HG02798 (cell line): ENCODE data around the gene PJA2.

Experiments used
- ATAC-seq: cut with Tn5 transposase; IDR thresholded peaks from one replicate; pipeline ENCODE4 v1.9.1; 2021; ENCODE audit warnings: mild to moderate bottlenecking; ENCODE audit not compliant: unreplicated experiment, poor library complexity

PJA2 gene

DNA sequence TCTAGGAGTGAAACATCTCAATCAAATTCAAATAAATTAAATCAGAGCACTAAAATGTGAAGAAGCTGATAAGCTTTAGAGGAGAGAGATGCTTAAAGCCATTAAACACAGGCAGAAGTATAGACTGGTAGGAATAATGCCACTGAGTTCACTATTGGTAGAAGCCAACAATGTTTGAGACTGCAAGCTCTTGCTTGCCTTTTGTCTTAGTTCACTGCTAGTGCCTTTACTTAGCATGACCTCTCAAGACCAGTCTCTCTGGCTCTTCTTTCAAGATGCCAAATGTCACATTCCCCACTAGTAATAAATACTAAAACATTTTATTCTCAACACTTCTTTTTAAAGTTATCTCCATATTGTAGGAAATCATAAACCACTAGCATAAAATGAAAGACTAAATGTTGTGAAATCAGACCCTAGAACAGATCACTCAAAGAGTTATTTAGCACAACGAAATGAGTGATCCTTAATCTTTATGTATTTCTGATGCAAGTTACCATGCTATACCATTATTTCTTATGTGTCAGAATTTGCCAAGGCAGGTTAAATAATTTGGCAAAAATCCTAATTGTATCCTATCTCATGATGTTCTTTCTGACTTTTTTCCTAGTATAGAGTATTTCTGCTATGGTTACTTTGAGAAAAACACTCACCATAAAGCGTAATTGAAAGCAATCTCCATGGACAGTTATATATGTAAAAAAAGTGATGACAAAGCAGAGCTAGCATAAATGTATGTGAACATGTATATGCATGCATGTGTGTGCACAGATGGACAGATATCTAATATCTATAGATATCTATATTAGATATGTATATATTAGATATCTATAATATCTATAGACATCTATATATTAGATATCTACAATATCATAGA is 57.5 kb downstream of the PJA2 start:
- ATAC-seq = no peak

DNA sequence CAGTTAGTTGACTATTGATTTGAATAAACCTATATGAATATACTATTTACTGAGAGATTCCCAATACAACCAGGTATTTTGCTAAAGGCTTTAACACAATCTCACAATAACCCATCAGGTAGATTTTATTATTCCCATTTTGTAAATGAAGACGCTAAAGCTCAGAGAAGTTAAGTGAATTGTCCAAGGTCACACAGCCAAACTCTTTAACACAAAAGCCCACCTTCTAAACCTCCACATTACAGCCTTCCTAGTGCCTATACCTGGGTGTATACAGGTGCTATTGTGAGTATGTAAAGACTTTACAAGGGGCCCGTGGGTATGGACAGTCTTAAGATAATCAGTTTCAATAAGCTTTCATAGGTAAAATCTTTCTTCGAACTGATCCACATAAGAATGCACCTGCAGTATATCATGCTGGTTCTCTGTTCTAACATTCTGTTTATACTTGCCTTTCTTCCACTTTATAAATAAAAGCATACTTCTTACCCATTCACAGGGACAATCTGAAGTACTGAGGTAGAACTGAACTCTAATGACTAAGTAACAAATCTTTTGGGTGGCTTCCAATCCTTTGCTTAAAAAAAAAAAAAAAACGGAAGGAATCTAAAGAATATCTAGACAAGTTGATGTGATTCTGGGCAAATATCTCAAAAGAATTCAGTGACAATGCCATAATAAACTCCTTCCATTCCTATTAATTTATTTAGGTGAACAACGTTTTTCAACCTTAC is 59.1 kb downstream of the PJA2 start:
- no peak for ATAC-seq

DNA sequence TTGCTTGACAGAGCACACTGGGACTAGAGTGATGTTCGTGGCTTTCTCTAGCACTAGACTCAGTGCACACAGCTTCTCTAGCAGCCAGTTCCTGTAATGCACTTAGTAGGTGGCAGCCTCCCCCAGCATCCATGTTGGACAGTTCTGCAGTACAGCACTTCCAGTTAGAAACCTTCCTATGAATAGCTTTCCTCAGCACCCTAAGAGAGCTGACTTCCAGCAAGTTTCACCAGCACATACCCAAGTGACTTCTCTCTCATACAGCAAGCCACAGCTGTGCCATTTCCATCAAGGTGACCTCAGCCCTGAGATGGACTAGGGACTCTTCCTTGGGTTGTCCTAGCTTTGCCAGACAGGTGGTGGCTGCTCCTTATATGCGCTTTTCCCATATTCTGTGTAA is 60.4 kb downstream of the PJA2 start:
- ATAC-seq = no peak

DNA sequence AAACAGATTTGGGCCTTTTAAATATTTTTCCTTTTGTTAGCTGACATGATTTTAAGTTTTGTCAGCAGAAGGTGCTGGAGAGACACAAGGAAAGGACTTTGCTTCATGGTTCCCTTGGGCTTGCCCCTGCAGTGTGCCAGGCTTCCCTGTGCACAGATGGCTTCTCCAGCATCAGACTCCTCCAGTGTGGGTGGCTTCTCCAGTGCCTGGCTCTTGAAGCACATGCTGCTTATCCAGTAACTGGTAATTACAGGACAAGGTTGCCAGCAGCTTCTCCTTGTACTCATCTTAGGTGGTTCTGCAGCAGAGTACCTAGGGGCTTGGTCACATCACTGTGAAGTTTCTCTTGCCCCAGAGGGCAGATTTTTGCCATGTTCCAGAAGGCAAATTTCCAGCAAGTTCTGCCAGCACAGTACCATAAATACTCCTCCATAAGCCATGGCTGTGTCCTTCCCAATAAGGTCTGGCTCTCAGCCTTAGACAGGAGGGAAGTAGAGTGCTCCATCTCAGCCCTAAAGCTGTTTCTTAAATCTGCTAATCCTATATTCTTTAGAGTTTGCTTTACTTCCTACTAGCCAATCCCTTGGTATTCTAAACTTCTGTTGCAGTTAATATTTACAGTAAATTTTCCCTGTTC is 62.4 kb downstream of the PJA2 start:
- ATAC-seq = no peak

DNA sequence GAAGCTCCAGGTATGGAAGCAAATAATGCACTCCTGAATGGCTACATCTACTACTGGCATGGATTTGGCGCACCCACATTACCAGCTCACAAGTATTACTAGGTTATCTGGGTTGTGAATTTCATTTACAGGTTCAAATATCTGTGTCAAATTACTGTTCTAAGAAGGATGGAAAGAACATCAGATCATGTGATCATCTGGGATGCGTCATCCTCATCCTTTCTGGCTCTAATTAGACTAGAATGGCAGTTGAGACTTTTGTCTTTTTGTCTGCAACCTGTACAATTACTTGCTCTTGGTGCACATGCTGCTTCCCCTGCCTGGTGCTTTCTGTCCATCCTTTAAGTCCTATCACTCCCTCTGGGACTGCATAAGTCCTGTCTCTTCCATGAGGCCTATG is 64.1 kb downstream of the PJA2 start:
- ATAC-seq = no peak

DNA sequence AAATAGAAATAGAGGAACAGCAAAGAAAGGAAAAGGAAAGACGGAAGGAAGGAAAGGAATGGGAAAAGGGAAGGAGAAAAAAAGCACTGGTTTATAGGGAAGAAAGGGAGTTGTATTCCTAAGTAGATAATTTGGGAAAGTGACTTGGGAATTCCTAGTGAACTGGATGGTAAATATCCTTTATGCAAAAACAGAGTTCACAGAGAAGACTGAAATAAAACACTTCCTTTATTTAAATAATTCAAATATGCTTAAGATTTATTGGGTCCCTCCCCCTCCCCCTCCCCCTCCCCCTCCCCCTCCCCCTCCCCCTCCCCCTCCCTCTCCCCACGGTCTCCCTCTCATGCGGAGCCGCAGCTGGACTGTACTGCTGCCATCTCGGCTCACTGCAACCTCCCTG is 69.4 kb downstream of the PJA2 start:
- no peak for ATAC-seq

DNA sequence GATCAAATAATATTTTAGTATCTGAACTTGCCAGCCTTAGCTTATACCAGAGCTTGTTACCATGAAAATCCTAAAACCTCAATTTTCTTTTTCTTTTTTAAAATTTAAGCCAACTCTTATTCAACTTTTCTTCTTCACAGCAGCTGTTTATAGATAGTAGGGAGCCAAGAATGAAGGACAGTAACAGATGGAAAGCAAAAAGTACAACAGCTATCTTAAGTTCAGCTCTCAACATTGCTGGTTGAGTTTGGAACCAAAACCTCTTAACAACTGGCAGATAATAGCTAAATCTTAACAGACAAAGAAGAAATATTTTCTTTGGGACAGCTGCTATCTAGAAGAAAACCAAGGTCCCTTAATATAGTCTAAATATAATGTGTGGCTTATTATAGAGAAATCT is 74.7 kb downstream of the PJA2 start:
- no peak for ATAC-seq

DNA sequence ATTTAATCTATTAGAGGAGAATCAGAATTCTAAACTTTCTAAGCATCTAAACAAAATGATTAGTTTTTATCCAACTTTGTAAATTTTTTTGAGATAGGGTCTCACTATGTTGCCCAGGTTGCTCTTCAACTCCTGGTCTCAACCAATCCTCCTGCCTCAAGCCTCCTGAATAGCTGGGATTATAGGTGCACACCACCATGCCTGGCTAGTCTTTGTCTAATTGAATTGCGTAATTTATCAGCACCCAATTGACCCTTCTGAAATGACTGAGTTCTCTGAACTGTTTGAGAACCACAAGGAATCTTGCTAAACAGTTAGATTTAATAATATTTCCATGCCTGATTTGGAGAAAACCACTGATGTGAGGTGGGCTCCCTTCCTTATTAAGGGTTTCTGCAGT is 75.7 kb downstream of the PJA2 start:
- ATAC-seq = no peak

DNA sequence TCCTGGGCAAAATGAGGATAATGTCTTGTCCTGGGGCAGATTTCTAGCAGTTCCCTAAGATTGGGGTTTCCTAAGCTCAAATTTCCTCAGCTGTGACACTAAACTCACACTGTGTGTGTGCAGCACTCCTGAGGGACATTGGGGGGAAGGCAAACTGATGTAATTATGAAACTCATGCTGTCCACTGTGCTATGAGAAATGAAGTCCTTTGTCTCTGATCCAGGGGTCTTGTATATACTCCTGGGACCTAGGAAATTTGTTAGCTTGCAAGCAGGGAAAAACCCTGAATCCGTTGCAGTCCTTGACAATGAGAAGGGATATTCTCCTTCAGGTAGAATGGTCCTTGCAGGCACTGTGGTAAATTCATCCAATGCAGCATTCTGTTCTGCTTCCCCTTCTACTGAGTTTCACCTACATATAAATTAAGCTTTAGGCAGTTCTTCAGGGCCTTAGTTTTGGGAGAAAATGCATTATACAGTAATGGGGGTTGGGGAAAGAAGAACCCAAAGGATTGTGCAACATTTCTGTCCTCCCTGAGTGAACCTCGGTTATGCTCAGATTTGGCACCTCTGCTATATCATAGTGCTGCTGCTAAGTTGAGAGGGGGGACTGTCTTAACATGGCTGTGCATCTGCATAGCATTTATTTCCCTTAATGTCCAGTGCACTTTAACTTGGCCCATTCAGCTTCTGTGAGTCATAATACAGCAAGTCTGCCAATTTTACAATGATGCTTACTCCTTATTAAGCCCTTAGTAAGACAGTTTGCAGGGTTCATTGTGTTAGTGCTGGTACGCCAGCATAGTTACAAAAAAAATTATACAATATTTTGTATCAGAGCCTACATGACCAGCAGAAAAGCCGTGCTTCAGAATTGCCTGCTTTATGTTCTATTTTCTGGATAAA is 80.2 kb downstream of the PJA2 start:
- ATAC-seq = no peak

DNA sequence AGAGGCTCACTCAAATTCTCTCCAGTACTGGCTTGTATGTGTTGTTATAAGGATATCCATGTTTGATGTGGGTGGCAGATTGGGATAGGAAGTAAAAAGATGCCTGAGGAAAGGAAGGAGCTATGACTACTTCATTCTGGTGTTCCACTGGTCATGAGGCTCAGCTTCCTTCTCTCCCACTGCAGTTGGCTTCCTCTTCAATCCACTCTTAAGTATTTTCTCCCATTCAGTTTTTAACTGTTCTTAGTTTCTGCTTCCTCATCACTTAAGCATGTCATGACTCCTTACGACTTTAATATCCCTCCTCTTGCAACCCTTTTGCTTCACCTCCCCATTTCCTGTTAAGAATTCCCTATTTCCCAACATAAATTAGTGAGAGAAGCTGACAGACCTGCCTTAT is 81.1 kb downstream of the PJA2 start:
- no peak for ATAC-seq

DNA sequence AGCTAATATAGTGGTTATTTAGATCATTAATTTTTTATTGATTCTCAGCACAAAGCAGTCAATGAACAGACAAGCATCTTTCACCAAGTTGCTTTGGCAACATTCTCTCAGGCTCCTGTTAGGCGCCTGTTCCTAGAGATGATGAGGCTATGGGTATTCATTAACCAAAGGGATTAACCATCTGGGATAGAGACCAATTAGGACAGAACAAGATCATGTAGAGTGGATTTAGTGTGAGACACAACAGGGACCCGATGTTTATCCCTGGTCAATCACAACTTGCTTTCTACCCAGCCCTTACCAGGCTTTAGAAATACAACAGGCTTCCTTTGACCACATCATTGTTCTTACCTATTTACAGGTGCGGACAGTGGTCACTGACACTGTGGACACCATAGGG is 82.2 kb downstream of the PJA2 start:
- no peak for ATAC-seq

DNA sequence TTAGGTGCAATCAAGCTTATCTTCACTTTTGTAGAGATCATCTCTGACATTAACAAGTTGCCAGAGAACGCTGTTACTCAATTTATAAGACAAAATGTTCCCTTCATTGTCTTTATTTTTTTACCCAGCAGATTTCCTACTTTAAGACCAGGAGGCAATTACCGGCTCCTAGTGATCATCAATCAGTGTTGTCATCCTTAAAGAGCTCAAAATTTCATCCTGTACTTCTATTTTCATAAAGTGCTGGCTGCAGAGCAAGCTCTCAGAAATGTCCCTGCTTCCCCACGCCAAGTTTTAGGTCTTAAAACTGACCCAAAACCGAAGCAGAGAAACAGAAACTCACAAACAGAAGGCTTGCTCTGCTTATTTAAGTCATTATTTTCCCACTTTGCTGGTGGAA is 82.9 kb downstream of the PJA2 start:
- no peak for ATAC-seq

DNA sequence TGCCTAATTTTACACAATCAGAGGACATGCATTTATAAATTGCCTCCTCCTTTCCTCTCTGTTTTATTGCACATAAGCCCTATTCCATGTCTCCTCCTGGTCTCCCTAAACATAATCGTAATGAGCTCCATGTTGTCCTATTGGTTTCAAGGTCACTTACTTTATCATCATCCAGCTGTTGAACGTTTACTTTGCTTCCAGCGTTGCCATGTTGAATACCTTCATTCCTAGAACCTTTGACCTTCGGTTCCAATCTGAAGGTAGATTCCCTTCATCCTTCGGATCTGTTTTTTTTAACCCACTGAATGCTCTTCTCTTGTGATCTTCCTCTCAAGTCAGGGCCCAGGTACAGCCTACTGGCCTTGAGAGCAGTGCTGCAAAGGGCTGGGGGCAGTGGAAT is 84.3 kb downstream of the PJA2 start:
- no peak for ATAC-seq

DNA sequence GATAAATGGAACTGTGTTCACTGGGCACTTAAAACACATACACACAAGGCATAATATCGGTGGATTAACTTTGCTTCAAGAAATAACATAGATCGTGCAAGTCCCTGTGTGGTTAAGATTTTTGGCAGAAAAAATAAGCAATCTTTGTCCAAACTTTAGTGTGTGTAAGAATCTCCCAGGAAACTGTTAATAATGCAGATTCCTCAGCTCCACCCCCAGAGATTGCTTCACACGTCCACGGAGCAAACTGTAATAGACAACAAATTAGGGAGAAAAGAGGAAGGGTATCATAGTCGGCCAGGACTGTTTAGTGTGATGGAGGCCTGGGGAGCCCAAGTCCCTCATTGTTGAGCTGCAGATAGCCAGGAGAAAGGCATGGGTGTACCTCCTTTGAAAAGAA is 84.8 kb downstream of the PJA2 start:
- ATAC-seq = no peak

DNA sequence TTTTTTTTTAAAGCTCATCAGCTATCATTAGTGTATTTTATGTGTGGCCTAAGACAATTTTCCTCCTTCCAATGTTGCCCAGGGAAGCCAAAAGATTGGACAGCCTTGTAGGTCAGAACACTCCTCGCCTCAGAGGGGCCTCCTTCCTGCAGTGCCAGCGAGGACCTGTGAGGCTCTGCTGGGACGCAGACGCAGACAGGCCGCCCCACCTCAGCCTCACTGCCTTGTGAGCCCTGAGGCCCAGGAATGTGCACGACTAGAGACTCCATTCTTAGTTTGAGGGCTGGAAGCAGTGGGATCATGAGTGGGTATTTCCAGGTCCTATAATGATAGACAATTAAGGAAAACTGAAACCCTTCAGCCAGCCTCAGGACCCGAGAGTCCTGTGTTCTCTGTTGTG is 85.4 kb downstream of the PJA2 start:
- no peak for ATAC-seq

DNA sequence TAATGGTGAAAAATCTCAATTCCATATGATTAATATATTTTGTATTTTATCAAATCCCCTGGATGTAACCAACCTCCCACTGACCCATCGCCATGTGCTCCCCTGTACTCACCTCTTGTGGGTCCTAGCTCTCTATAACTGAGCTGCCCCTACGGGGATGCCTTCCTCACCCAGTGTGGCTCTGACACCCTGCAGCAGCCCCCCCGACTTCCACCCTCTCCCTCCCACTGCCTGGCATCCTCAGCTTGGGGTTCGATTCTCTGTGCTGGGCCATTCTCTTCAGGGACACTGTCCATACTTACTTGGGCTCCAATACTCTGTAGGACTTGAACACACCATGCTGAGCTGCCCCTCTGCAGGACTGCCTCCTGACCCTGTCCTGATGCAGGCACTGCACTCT is 87.1 kb downstream of the PJA2 start:
- no peak for ATAC-seq

DNA sequence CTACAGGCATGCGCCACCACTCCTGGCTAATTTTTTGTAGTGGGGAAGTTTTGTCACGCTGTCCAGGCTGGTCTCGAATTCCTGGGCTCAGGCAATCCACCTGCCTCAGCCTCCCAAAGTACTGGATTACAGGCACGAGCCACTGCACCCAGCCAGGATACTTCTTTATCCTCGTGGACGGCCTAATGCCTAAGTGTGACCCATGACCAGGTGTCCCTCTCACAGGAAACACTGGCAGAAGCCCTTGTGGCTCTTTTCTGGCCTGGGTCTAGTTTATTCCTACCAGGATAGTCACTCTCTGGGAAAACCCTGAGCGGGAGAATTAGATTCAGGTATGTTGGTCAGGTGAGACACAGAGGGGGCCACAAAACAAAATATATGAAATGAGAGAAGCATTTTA is 90.4 kb downstream of the PJA2 start:
- no peak for ATAC-seq

DNA sequence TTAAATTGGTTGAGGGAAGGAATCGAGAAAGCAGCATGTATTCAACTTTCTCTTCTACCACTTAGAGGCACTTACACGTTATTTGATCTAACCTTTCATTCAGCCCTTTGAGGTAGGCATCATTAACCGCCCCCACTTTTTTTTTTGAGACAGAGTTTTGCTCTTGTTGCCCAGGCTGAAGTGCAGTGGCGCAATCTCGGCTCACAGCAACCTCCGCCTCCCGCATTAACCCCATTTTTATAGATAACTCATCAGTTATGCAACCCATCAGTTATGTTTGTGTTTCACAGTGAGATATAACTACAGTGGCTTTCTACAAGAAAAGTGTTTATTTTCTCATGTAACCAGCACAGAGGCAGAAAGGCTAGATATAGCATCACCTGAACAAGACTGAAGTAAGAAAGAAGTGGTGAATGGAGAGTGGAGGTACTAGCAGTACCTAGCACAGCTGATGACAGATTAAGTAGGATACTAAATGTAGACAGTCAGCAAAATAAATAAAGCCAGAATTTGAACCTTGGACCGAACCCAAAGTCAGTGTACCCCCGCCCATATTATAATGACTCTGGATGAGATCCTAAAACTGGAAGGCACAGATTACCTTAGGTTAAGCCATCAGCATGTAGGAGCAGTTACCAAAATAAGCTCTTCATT is 91.2 kb downstream of the PJA2 start:
- no peak for ATAC-seq

DNA sequence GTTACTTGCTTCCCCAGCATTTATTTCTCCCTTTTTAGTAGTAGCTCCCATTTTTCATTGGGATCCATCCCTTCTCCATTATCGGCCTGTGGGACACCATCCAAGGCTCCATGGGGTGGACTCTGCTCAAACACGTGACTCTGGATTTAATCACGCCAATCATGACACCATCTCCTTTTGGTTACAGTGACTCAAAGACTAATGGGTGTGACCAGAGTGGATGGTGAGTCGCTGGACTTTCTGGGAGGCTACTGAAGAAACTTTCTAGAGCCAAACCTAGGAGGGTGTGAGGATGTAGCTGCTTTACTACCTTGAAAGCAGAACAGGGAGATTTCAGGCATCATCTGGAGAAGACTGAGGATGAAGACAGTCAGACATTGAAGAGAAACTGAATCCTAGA is 93.1 kb downstream of the PJA2 start:
- no peak for ATAC-seq

DNA sequence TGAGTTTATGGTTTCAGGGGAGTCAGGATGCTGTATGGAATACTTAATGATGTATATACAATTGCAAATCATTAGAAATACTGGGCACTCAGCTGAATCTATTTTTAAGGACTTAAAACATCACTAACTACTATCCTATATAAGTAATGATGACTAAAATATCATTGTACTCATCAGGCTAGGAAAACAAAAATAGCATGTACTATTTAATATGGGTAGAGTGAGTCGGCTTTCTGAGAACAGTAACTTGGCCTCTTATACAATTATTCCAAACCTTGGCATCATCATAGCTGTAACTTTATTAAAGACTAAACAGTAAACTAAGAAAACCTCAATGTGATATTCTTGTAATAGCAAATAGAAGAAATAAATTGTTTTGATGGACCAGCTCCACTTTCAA is 94.5 kb downstream of the PJA2 start:
- no peak for ATAC-seq
